AG04450 (cell line): Measurements from ENCODE around the gene CYB561. TPM values are rescaled to one million over a fixed set of nuclear protein-coding genes. Genes with fewer than 3 reads are reported as not detected.

ENCODE experiments used
- CTCF ChIA-PET: fragments of 300-600, 350-600 bp; formaldehyde crosslinking; extraction: SDS; loops from one replicate; lab custom pipeline; 2022; ENCODE audit warnings: antibody characterized with exemption, inconsistent platforms; lab: Charles Lee
- POLR2A ChIA-PET: fragments of 350-600 bp; formaldehyde crosslinking; extraction: SDS; loops from one replicate; lab custom pipeline; 2021; ENCODE audit warnings: antibody characterized with exemption, inconsistent platforms; lab: Yijun Ruan, JAX
- DNase-seq: peaks from one replicate; pipeline ENCODE4 v3.0.0-alpha.2; 2011; ENCODE audit warnings: low read depth, low spot score
- H3K27ac ChIP-seq: one replicate; pipeline ENCODE4 v1.5.1; 2012; ENCODE audit warnings: low read depth, low read length, control low read depth
- H3K27me3 ChIP-seq: one replicate; pipeline ENCODE4 v1.6.0; 2012; ENCODE audit warnings: low read length; ENCODE audit not compliant: control insufficient read depth, insufficient read depth
- H3K4me3 ChIP-seq: 2 replicates; pipeline ENCODE4 v1.5.1; 2011; ENCODE audit warnings: mild to moderate bottlenecking, low read depth, low read length, control low read depth
- H3K9me3 ChIP-seq: 2 replicates; pipeline ENCODE4 v1.5.1; 2012; ENCODE audit warnings: low read length; ENCODE audit not compliant: control insufficient read depth, insufficient read depth
- polyA plus RNA-seq: library from polyadenylated mRNA; depleted of rRNA; stranded (reverse); fragments of >200 nt; gene quantifications from 2 replicates; pipeline ENCODE4 v1.2.3, GENCODE V29; 2011
- TF ChIP-seq, protein P1 (sequence below): IDR thresholded peaks from 2 replicates; pipeline ENCODE4 v1.5.1; 2011; ENCODE audit warnings: low read depth, low read length, control low read depth, inconsistent platforms

CYB561 gene
- polyA plus RNA-seq, 1 experiment: 4.9 TPM

DNA sequence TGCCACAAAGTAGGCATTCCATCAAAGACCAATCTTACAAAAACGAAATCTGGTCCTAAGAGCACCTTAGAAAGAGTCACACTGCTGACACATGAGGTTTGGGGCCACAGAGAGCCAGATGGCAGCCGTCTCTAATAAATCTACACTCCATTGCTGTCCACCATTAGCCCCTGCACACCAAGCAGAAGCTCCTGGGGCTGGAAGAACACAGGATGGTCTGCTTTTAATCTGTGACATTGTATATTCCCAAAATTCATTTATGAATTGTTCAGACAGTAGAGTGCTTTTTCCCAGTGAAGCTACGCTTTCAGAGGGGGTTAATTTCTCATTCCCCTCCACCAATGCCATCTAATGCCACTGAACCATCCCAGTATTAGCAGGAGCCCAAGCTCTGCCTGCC lies 1.6 kb downstream of the CYB561 start:
- TF ChIP-seq, protein P1, sequence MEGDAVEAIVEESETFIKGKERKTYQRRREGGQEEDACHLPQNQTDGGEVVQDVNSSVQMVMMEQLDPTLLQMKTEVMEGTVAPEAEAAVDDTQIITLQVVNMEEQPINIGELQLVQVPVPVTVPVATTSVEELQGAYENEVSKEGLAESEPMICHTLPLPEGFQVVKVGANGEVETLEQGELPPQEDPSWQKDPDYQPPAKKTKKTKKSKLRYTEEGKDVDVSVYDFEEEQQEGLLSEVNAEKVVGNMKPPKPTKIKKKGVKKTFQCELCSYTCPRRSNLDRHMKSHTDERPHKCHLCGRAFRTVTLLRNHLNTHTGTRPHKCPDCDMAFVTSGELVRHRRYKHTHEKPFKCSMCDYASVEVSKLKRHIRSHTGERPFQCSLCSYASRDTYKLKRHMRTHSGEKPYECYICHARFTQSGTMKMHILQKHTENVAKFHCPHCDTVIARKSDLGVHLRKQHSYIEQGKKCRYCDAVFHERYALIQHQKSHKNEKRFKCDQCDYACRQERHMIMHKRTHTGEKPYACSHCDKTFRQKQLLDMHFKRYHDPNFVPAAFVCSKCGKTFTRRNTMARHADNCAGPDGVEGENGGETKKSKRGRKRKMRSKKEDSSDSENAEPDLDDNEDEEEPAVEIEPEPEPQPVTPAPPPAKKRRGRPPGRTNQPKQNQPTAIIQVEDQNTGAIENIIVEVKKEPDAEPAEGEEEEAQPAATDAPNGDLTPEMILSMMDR: no peak
- no peaks in the 10 kb centered on the region for H3K27me3 ChIP-seq
- CTCF ChIA-PET: interaction anchor here (0.7 to 2.0 kb wide), 4 partner anchors 9 to 169 kb away, joined by 3 to 5 read pairs (median 4); no protein-coding TSS in a partner anchor
- DNase-seq: no peak
- POLR2A ChIA-PET: no interaction called here
- H3K27ac ChIP-seq: no peak overlapping the region
- H3K4me3 ChIP-seq: no peak overlapping the region
- H3K9me3 ChIP-seq: peaks cover 7% of the 10 kb centered on the region; the same call in 1 of the 2 replicates

DNA sequence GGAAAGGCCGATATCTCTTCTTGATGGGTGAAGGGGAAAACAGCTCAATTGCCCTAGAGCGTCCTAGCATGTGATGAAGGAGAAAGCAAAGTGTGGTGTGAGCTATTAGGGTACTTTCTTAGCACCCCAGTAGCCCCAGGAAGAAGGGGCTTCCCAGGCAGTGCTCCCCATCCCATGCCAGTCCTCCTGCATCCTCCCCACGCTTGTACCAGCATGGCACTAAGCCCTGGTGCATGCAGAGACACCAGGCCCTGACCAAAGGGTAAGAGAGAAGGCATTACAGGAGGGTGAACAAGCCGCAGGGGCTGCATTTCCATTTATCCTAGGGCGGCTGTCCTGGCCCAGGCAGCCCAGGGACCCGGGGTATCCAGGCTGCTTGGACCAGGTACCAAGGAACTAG lies 3.1 kb downstream of the CYB561 start:
- TF ChIP-seq, protein P1: no peak
- no peaks in the 10 kb centered on the region for H3K27me3 ChIP-seq
- no peak for DNase-seq
- ChIA-PET CTCF (interaction anchor here (0.8 to 2.6 kb wide), 4 partner anchors 12 to 169 kb away, joined by 3 to 7 read pairs (median 3); no protein-coding TSS in a partner anchor), POLR2A (interaction anchor here (0.8 kb wide), 1 partner anchor 18 kb away, joined by 3 read pairs; no protein-coding TSS in a partner anchor)
- no peak overlapping the region for H3K27ac ChIP-seq
- H3K4me3 ChIP-seq: no peak overlapping the region
- H3K9me3 ChIP-seq: peaks cover 7% of the 10 kb centered on the region; the same call in 1 of the 2 replicates

DNA sequence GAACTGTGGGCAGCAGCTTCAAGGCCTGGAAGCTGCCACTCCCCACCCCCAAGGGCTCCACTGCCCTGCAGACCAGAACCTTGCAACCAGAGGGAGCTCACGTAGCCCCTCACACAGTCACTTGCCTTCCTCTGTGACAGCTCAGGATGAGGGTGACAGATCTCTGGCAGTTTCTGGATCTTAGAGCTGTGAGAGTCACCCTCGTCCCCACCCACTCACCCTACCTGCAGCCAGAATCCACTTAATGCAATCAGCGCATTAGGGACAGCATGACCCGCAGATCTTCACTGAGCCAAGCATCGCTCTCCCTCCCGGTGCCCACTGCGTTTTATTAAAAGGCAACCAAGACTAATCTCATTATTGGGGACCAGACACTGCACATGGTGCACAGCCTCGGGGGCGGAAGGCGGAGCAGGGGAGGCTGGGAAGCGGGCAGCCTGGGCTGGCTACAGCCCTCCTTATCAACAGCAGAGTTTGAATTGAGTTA lies 3.5 kb downstream of the CYB561 start:
- no peak for DNase-seq
- H3K9me3 ChIP-seq: peaks cover 7% of the 10 kb centered on the region; the same call in 1 of the 2 replicates
- H3K27ac ChIP-seq: no peak overlapping the region
- TF ChIP-seq, protein P1: peak; percentile 22; the same call in 1 of the 2 replicates
- CTCF ChIA-PET: interaction anchor here (1.3 to 2.6 kb wide), 3 partner anchors 11 to 169 kb away, joined by 3 to 7 read pairs (median 3); no protein-coding TSS in a partner anchor
- POLR2A ChIA-PET: interaction anchor here (0.8 kb wide), 1 partner anchor 18 kb away, joined by 3 read pairs; no protein-coding TSS in a partner anchor
- H3K4me3 ChIP-seq: no peak overlapping the region
- no peaks in the 10 kb centered on the region for H3K27me3 ChIP-seq

DNA sequence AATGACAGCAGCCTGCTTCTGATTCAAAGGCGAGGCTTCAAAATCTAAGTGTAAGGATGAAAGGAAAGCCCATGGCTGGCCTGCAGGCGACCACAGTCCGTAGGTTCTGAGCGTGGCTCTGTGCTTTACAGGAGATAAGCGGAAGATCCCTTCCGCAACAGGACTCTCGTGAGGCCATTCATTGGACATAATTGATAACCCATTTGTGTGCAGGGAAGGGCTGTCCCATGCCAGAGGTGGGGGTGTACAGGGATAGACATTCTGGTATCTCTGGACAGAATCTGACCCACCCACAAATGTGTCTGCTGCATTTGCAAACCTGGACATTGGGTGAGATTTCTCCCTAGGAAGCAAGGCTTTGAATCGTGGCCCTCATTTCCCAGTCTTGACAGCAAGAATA lies 4.0 kb downstream of the CYB561 start:
- POLR2A ChIA-PET: no interaction called here
- Histone ChIP-seq H3K27me3 (no peaks in the 10 kb centered on the region), H3K9me3 (peaks cover 6% of the 10 kb centered on the region; the same call in 1 of the 2 replicates), H3K4me3 (no peak overlapping the region), H3K27ac (no peak overlapping the region)
- TF ChIP-seq, protein P1: no peak
- DNase-seq: no peak
- CTCF ChIA-PET: interaction anchor here (2.6 kb wide), 1 partner anchor 170 kb away, joined by 7 read pairs; no protein-coding TSS in a partner anchor

DNA sequence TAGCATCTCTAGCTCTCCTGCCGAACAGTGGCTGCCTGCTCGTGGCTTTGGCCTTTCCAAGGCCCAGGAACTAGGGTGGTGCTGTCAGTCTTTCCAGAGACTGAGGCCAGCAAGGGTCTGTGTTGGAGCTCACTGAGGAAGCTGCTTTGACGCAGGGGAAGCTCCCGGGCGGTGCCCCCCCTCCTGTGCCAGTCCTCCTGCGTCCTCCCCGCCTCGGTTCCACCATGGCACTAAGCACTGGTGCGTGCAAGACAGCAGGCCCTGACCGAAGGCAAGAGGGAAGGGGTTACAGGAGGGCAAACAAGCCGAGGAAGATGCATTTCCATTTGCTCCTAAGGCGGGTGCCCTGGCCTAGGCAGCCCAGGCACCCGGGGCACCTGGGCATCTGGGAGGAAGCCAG lies 4.5 kb downstream of the CYB561 start:
- TF ChIP-seq, protein P1: no peak
- no peak for DNase-seq
- CTCF ChIA-PET: interaction anchor here (2.6 kb wide), 1 partner anchor 170 kb away, joined by 7 read pairs; no protein-coding TSS in a partner anchor
- POLR2A ChIA-PET: no interaction called here
- no peak overlapping the region for H3K27ac ChIP-seq
- no peak overlapping the region for H3K4me3 ChIP-seq
- H3K27me3 ChIP-seq: no peaks in the 10 kb centered on the region
- peaks cover 1% of the 10 kb centered on the region; the same call in 1 of the 2 replicates for H3K9me3 ChIP-seq
